HG03060 (cell line): Measurements from ENCODE around the gene HIRA.

Experiments used
- ATAC-seq: cut with Tn5 transposase; IDR thresholded peaks from one replicate; pipeline ENCODE4 v1.9.1; 2021; ENCODE audit warnings: low read depth, moderate number of reproducible peaks; ENCODE audit not compliant: unreplicated experiment

The HIRA gene, protein sequence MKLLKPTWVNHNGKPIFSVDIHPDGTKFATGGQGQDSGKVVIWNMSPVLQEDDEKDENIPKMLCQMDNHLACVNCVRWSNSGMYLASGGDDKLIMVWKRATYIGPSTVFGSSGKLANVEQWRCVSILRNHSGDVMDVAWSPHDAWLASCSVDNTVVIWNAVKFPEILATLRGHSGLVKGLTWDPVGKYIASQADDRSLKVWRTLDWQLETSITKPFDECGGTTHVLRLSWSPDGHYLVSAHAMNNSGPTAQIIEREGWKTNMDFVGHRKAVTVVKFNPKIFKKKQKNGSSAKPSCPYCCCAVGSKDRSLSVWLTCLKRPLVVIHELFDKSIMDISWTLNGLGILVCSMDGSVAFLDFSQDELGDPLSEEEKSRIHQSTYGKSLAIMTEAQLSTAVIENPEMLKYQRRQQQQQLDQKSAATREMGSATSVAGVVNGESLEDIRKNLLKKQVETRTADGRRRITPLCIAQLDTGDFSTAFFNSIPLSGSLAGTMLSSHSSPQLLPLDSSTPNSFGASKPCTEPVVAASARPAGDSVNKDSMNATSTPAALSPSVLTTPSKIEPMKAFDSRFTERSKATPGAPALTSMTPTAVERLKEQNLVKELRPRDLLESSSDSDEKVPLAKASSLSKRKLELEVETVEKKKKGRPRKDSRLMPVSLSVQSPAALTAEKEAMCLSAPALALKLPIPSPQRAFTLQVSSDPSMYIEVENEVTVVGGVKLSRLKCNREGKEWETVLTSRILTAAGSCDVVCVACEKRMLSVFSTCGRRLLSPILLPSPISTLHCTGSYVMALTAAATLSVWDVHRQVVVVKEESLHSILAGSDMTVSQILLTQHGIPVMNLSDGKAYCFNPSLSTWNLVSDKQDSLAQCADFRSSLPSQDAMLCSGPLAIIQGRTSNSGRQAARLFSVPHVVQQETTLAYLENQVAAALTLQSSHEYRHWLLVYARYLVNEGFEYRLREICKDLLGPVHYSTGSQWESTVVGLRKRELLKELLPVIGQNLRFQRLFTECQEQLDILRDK

DNA sequence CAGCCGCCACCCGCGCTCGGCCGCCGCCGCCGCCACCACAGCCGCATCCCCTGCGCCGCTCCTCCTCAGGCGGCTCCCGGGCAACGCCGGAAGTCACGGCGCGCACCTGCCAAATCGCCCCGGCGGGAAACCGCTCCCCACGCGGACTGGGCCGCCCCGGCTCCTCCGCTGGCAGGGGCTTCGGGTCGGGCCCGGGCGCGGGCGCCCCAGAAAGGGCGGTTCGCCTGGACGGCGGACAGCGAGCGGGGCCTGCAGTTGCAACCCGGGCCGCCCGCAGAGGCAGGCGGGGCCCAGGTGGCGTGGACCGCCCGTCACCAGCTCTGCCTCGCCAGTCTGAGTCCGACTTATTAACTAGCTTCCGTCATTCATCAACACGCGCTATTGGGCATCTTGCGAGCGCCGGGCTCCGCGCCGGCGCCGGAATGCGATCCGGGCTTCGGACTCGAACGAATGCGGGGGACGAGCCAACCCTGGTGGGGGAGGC, at the start of gene HIRA:
TSS of gene HIRA (minus strand) at position 85 of the 484 bp plus-strand sequence. CDS start 257 bp downstream, outside the sequence.
- ATAC-seq, result peak; percentile 25

DNA sequence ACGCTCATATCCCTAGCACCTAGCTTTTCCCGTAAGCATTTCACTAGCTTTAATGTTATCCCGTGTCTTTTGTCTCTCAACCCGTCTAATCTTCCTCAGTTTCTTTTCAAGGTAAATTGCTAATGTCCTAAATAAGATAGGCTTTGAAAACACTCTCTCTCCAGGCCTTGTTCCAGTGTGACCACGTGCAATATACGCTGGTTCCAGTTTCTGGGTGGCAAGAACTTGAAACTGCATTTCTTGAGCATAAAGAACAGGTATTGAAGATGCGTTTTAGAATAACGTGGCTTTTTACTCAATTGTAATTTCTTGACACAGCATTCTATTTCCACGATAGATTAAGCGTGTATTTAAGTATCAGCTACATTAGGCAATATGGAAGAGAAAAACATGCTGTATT, 49.3 kb upstream of the HIRA start:
- ATAC-seq, result no peak

DNA sequence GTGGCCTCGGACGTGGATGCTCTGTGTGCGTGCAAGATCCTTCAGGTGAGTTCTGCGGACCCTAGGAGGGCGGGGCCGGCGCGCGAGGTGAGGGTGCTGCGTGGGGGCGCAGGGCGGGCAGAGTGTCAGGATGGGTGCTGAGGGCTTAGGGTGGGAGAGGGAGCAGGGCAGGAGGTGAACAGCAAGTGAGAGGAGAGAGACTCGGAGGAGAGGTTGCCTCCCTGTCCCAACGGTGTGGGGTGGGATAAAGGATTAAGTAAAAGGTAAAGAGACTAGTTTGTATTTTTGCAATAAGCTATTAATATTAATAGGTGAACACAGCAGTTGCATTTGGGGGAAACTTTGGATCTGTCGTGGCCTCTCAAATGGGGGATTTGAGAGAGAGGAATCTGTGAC, 48.6 kb upstream of the HIRA start:
- no peak for ATAC-seq

DNA sequence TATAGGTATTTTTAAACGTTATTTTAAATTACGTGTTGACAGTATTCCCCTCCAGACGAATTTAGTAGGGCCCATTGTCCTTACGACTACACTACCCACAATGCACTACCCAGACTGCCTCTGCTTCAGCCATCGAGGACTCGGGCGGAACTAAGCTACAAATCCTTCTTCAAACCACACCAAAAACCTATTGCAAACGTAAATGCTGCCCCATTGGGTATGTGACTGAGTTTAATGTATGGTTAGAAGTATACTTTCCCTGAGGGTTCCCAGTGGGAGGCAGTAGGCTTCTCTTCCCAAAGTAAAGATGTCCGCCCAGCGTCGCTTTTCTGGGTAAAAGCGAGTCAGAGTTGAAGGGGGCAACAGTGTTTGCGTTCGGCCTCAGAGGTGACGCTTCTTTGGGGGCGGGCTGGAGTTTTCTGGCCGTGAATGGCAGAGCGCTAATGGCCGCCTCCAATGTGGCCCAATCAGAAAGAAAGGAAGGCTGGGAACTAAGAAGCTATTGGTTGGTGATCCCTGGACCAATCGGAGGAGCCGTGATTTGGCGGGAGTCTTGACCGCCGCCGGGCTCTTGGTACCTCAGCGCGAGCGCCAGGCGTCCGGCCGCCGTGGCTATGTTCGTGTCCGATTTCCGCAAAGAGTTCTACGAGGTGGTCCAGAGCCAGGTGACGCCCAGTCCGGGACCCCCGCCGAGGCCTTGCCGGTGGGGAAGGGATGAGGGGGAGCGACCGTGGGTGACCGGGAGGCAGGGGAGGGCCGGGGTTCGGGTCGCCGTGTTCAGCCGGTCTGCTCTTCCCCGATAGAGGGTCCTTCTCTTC, 48.0 kb upstream of the HIRA start, which contains the start of gene CDC45:
TSS of gene CDC45 (plus strand) at position 566 of the 818 bp plus-strand sequence. CDS start at position 615, 49 bp downstream.
- peak; percentile 64 for ATAC-seq

DNA sequence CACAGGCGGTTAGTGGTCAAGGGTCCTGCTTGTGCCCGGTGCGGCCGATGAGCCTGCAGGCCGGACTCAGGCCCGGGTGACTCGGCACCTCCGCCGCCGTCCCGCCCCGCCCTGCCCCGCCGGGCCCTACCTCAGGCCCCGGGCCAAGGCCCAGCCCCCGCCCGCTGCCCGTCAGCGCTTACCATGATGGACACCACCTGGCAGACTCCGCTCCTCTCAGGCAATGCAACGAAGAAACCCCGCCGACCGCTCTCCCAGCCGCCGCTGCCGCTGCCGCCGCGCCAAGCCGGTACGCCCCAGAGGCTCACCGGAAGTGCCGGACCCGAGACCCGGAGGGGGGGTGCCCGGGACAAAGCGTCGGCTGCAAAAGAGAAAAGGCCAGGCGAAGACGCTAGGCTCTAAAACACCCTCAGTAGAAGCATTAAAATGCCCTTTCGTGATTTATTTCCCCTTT, 47.4 kb upstream of the HIRA start, which contains the start of gene UFD1:
TSS of gene UFD1 (minus strand) at position 293 of the 454 bp plus-strand sequence. CDS start at position 185, 108 bp downstream.
- ATAC-seq, result peak; percentile 12

DNA sequence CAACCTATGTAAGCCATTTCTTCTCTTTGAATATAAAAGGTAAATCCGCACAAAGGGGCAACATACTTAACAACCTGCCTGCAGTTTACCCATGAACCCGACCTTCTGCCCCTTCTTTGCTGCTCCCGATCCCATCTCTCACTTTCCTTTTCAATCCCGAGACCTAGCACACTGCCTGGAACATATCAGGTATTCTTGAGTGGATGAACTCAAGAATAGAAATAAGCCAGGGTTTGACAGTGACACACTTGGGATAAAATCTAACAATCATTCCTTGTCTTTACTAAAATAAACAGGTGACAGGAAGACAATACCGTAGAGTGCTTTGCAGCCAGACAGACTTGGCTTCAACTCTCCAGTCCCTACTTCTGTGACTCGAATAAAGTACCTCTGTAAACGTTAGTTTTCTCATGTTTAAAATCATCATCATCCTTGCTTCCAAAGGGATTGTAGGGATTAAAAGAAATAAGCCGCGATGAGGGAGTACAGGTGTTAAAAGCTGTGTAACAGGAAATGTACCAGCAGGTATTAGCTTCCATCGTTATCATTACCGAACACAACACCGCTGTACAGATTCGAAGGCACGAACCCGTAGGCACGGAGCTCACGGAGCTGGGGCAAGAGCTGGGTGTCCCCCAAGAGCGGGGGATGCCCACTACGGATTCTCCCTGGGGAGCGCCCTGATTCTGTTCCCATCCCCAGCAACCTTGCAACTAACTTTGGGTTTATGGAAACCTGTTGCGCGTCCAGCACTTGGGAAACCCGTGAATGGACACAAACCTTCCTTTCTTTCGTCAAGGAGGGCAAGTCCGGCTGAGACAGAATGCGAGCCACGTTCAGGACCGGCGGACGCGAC, 46.7 kb upstream of the HIRA start:
- ATAC-seq, result no peak

DNA sequence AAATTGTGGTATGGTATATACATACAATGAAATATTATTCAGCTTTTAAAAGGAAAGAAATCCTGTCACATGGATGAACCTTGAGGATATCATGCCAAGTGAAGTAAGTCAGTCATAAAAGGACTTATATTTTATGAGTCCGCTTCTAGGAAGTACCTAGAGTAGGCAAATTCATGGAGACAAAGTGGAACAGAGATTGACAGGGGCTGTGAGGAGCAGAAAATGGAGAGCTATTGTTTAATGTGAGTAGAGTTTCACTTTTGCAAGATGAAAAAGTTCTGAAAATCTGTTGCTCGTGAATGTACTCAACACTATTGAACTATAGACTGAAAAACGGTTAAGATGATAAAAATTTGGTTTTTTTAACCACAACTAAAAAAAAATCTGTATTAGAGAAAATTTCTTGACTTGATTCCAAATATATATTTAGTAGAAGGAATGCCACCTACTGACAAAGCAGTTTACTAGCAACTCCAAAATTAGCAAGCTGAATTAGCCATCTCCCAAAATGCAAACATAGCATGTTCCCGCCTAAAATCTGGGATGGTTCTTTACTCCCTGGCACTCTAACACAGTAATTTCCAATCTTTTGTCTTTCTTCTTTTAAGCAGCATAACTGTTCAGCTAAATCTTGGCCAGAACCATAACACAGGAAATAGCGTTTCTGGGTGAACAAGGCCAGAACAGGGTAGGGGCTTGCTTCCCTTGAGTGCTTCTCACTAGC, 46.0 kb upstream of the HIRA start:
- no peak for ATAC-seq

DNA sequence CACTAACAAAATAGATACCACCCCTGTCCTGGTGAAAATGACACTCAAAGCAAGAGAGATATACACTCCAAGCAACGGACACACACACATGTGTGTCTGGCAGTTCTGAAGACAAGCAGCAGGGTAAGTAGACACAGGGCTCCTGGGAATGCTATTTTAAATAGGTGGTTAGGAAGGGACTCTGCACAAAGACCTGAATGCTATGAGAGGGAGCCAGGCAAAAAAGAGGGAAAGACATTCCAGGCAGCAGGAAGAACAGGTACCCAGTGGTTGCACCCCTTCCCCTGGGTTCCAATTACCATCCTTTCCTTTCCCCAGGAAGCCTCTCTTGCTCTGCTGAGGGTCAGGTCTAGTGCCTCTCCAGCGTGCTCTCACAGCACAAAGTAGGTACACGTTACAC, 44.5 kb upstream of the HIRA start:
- no peak for ATAC-seq

DNA sequence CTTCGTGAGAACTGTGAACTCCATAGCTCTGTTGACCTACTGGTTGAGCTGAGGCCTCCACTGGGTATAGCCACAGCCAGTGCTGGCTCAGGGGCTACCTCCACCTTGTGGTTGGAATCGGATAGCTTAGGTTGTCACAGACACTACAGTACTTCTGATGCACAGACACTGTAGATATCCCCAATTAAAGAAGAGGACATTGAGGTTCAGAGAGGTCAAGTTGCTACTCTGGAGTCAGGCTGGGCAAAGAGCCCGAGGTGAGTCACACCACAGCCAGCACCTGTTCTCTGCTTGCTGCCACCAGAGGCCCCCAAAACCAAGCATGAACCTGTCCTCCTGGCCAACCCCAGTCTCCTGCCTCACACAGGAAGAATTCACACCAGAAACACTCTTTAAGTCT, 42.0 kb upstream of the HIRA start:
- no peak for ATAC-seq

DNA sequence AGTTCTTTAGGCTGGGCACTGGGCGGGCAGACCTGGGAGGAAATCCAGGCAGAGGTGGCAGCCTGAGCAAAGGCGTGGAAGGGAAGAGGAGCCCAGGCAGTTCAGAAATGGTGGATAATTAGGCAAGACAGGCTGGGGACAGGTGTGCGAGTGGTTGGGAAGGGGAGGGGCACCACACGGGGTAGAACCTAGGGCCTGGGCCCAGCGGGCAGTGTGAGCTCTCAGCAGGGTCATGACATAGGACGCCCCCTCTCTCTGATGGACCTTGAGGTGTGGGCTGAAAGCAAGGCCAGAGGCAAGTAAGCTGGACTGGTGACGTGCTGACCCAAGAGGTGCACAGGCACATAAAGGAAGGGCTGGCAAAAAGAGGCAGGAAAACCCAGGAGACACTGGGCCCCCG, 40.7 kb upstream of the HIRA start:
- no peak for ATAC-seq

DNA sequence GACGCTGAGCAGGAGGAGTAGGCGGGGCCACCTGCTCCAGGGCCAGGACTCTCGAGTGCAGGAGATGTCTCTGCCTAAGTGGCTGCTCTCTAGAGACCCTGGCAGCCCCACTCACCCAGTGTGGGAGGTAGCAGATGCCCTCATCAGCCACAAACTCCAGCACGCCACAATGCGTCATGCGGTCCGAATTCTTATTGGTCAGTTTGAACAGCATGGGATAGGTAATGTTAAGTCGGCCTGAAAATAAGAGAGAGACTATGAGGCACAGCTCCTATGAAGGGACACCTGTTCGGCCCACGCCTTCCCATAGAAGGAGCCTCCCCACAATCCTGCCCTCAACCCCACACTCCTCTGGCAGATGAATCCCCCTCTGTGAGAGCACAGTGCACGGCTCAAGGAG, 40.0 kb upstream of the HIRA start:
- ATAC-seq, result no peak

DNA sequence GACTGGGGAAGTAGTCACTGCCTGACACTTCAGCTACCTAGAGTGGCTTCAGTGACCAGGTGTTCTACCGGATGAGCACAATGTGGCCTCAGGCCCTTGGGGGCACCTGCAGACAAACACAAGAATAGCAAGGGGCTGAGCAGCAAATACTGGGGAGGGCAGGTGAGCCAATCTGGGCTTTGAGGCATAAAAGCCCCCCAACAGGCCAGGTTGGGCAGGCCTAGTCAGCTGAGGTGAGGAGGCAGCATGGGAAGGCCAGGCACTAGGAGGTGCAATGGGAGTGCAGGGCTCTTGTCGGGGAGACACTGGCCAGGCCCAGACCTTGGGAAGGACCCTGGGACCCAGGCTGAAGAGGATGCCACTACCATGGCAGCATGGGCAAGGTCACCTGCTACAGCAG, 38.5 kb upstream of the HIRA start:
- ATAC-seq, result no peak

DNA sequence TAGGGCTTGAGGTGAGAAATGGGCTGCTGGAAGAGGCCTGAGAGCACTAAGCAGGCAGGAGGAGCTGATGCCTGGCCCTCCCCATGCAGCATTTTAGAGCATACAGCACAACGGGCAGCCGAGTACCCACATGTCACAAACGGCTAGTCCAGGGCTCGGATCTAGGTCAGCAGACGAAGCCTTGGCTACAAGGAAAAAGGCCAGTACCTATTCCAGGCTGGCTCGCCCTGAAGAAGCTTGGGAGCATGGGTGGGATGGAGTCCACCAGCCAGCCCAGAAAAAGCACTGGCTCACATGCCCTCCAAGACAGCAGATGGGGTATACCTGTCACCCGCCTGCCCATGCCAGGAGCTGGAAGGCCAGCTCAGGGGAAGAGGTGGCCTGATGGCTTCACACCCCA, 37.9 kb upstream of the HIRA start:
- no peak for ATAC-seq

DNA sequence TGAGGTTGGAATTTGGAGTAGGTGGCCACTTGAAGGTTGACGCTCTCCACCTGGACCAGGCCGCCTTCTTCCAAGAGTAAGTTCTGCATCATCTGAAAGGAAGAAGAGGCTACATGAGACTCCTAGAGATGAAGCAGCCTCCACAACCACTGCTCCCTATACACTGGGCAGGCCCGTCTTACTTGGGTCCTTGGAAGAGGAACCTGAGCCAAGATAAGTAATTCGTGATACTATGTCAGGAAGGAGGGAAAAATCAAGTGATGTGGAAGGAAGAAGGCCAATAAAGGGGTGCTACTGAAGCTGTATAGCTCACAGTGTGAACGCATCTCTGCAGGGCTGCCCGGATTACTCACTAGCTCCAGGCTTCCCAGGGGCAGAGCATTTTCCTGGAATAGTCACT, 36.4 kb upstream of the HIRA start:
- no peak for ATAC-seq

DNA sequence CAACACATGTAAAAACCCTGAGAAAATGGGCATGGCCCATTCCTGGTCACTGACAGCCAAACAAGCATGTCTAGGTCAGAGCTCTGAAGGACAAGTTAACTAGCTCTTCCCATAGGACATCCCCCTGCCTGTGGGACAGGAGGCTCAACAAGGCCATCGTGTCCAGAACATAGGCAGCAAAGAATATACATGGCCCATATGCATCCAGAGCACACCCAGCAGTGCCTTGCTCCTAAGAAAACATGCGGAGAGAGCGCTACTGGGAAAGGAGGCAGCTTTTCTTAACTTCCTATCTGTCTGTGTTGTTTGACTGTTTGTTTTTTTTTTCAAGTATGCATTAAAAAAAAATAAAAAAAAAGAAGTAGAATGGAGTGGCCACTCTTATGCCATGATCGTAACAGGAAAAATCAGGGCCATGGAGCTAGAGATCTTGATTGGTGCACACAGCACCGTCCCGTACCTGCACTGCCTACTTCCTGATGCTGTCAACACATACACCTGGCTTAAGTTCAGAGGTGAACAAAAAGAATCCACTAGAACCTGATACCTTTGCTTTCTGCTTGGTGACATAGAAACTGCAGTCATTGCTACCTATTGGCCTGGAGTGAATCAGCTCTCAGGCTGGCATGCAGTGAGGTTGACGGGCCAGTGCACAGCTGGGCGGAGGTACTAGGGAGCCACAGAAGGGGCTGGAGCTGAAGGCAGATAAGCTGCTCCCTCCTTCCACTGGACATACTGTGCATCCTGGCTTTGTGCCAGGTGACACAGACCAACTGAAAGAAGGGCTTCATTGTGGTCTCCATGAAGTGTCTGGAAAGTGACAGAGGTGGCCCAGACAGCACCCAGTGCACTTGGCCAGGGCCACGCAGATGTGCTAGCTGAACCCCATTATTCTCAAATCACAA, 35.6 kb upstream of the HIRA start:
- ATAC-seq, result no peak

DNA sequence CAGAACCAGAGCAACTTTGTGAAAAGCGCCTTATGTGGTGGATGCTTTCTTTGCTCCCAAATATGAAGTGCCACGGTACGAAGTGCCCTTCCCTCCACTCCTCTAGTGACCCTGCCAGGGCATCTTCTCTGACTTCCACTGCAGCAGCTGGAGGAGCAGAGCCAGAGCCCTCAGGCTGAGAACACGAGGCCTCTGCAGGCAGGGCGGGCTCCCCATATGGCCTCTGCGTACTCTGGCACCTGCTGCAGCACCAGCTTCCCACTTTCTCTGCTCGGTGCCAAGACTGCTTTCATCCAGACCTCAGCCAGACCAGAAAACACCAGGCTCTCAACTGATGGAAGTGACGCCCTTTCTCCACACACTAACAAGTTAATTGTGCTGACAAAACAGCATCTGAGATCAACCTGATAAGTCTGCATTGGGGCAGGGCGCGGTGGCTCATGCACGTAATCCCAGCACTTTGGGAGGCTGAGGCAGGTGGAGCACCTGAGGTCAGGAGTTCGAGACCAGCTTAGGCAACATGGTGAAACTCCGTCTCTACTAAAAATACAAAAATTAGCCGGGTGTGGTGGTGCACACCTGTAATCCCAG, 34.7 kb upstream of the HIRA start:
- ATAC-seq, result no peak

DNA sequence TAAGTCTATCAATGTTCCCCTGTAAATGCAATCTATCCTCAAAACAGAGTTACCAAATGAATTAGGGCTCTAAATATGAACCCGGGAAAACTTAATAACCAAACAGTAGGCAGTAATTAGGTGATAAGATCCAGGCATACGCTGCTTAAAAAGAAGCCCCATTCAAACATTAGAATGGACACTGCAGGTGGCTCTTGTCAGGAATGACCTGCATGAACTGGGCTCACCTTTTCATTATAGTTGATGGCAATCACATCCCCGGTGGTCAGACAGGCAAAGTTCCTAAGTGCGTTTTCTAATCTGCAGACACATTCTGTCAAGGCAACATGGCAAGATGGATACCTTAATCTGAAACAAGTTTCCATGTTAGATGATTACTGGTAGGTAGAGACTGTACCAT, 33.4 kb upstream of the HIRA start:
- ATAC-seq, result no peak
